Kidney capillary endothelial cell (primary cell): ENCODE data around the gene SLC9B2.

Source experiments
- DNase-seq: peaks from one replicate; pipeline ENCODE4 v3.0.0-alpha.2; 2018; ENCODE audit warnings: low spot score

Gene SLC9B2

GRCh38 chr4:103076747-103077347 lies at the start of gene SLC9B2:
Gene SLC9B2 (minus strand): TSS chr4:103076761. CDS start chr4:103067550, 9,211 bp downstream.
- DNase-seq = no peak

GRCh38 chr4:103126126-103126525 lies 49.6 kb upstream of the SLC9B2 start:
- no peak for DNase-seq

GRCh38 chr4:103123114-103123513 lies 46.6 kb upstream of the SLC9B2 start:
- no peak for DNase-seq

GRCh38 chr4:103118166-103118565 lies 41.6 kb upstream of the SLC9B2 start:
- DNase-seq = no peak

- no peak for DNase-seq
Observed at GRCh38 chr4:103111598-103111997, 35.0 kb upstream of the SLC9B2 start.

- DNase-seq = no peak
Observed at GRCh38 chr4:103108542-103108941, 32.0 kb upstream of the SLC9B2 start.

GRCh38 chr4:103105558-103106356 lies 29.2 kb upstream of the SLC9B2 start:
- no peak for DNase-seq

GRCh38 chr4:103104886-103105285 lies 28.3 kb upstream of the SLC9B2 start:
- DNase-seq = no peak

- no peak for DNase-seq
Observed at GRCh38 chr4:103100691-103101090, 24.1 kb upstream of the SLC9B2 start.

- DNase-seq = peak; percentile 93
Observed at GRCh38 chr4:103099691-103100392, 23.3 kb upstream of the SLC9B2 start, which contains the start of gene BDH2. Gene BDH2 (minus strand): TSS chr4:103099834. CDS start chr4:103096254, 3,580 bp downstream.

- DNase-seq = no peak
Observed at GRCh38 chr4:103098756-103099440, 22.3 kb upstream of the SLC9B2 start.

- no peak for DNase-seq
Observed at GRCh38 chr4:103098341-103098740, 21.8 kb upstream of the SLC9B2 start.

GRCh38 chr4:103097112-103097511 lies 20.6 kb upstream of the SLC9B2 start:
- no peak for DNase-seq

- DNase-seq = no peak
Observed at GRCh38 chr4:103095080-103095479, 18.5 kb upstream of the SLC9B2 start.

GRCh38 chr4:103092245-103092644 lies 15.7 kb upstream of the SLC9B2 start:
- no peak for DNase-seq

GRCh38 chr4:103091601-103092223 lies 15.2 kb upstream of the SLC9B2 start:
- peak; percentile 58 for DNase-seq

- DNase-seq = no peak
Observed at GRCh38 chr4:103089481-103089880, 12.9 kb upstream of the SLC9B2 start.

- no peak for DNase-seq
Observed at GRCh38 chr4:103086551-103086950, 10.0 kb upstream of the SLC9B2 start.

- no peak for DNase-seq
Observed at GRCh38 chr4:103085555-103086196, 9.1 kb upstream of the SLC9B2 start.

GRCh38 chr4:103079621-103080020 lies 3.1 kb upstream of the SLC9B2 start:
- no peak for DNase-seq
